ENCODE data around the gene ERICH6B. TPM values are rescaled to one million over a fixed set of nuclear protein-coding genes. Genes with fewer than 3 reads are reported as not detected.

Gene ERICH6B
- polyA plus RNA-seq, 4 donors = 1.6 TPM; not detected in 3

- peaks cover 17 to 30% (median 19%) of the 10 kb centered on the region in 3 donors for H3K36me3 ChIP-seq (ENCODE audit: control insufficient read depth in 3 of 3, insufficient read depth in 2 of 3, low read depth in 1 of 3, low read length in 3 of 3)
Observed at GRCh38 chr13:45529758-45530157, 85.8 kb downstream of the ERICH6B start.

DNA sequence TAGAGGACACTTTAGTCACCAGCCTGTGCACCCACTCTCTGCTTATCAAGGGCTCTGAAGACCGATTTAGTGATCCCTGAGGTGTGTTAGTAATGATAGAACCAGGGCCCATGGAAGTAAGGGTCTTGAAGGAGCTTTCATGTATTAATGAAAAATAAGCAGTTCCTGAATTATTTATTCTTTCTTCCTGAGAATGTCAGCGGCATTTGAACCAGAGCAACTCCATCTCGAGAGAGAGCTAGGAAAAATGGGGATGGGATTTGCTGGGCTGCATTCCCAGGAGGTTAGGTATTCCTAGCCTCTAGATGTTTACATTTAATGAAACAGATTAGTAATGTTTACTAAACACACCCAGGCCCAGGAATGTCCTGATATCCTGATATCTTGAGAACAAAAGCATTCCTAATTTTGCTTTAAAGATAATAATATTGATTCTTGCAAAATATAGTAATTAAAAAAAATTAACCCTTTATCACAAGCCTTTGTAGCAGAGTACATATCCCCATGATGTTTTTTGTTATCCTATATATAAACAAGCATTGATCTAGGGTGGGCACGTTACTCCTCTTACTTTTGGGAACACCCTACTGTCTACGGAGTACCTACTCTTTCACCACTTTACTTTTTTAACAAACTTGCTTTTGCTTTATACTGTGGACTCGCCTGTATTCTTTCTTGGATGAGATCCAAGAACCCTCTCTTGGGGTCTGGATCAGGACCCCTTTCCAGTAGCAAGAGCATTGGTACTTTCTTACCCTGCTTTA is 87.7 kb downstream of the ERICH6B start:
- H3K27ac ChIP-seq (ENCODE audit: low read depth in 1 of 3, low read length in 2 of 3) = no peak overlapping the region
- H3K9me3 ChIP-seq (ENCODE audit: control insufficient read depth in 2 of 2, insufficient read depth in 1 of 2, low read depth in 1 of 2, low read length in 1 of 2) = no peaks in the 10 kb centered on the region
- no peaks in the 10 kb centered on the region for H3K27me3 ChIP-seq (ENCODE audit: control insufficient read depth in 3 of 3, insufficient read depth in 3 of 3, low read length in 3 of 3)
- DNase-seq (no peak), FAIRE-seq (no peak)
- no peak overlapping the region for H3K4me3 ChIP-seq (ENCODE audit: low read depth in 1 of 3, low read length in 3 of 3)
- H3K4me1 ChIP-seq (ENCODE audit: control insufficient read depth in 3 of 3, insufficient read depth in 2 of 3, low read depth in 1 of 3, low read length in 2 of 3) = no peaks in the 10 kb centered on the region
- H3K36me3 ChIP-seq (ENCODE audit: control insufficient read depth in 3 of 3, insufficient read depth in 2 of 3, low read depth in 1 of 3, low read length in 3 of 3) = peaks cover 9 to 16% (median 10%) of the 10 kb centered on the region in 3 donors
- 63 to 78% (median 71%) methylated on average over 6 of the region's 6 CpGs for WGBS, 3 donors

More at GRCh38 chr13:45529758-45530157, 85.8 kb downstream of the ERICH6B start:
- Histone ChIP-seq H3K4me1 (ENCODE audit: control insufficient read depth in 3 of 3, insufficient read depth in 2 of 3, low read depth in 1 of 3, low read length in 2 of 3) (no peaks in the 10 kb centered on the region), H3K27me3 (ENCODE audit: control insufficient read depth in 3 of 3, insufficient read depth in 3 of 3, low read length in 3 of 3) (no peaks in the 10 kb centered on the region), H3K27ac (ENCODE audit: low read depth in 1 of 3, low read length in 2 of 3) (no peak overlapping the region), H3K9me3 (ENCODE audit: control insufficient read depth in 2 of 2, insufficient read depth in 1 of 2, low read depth in 1 of 2, low read length in 1 of 2) (no peaks in the 10 kb centered on the region), H3K4me3 (ENCODE audit: low read depth in 1 of 3, low read length in 3 of 3) (no peak overlapping the region)
- no peak for DNase-seq
- 89 to 93% (median 91%) methylated on average over 3 of the region's 3 CpGs for WGBS, 3 donors
- no peak for FAIRE-seq

- Histone ChIP-seq H3K36me3 (ENCODE audit: control insufficient read depth in 3 of 3, insufficient read depth in 2 of 3, low read depth in 1 of 3, low read length in 3 of 3) (peaks cover 3 to 21% (median 10%) of the 10 kb centered on the region in 3 donors), H3K27ac (ENCODE audit: low read depth in 1 of 3, low read length in 2 of 3) (no peak overlapping the region), H3K27me3 (ENCODE audit: control insufficient read depth in 3 of 3, insufficient read depth in 3 of 3, low read length in 3 of 3) (no peaks in the 10 kb centered on the region), H3K9me3 (ENCODE audit: control insufficient read depth in 2 of 2, insufficient read depth in 1 of 2, low read depth in 1 of 2, low read length in 1 of 2) (no peaks in the 10 kb centered on the region), H3K4me3 (ENCODE audit: low read depth in 1 of 3, low read length in 3 of 3) (no peak overlapping the region), H3K4me1 (ENCODE audit: control insufficient read depth in 3 of 3, insufficient read depth in 2 of 3, low read depth in 1 of 3, low read length in 2 of 3) (no peaks in the 10 kb centered on the region)
- 81 to 89% (median 86%) methylated on average over 2 of the region's 2 CpGs for WGBS, 3 donors
- no peak for FAIRE-seq
- no peak for DNase-seq
Observed at GRCh38 chr13:45522571-45522970, 93.0 kb downstream of the ERICH6B start.

- no peaks in the 10 kb centered on the region for H3K27me3 ChIP-seq (ENCODE audit: control insufficient read depth in 3 of 3, insufficient read depth in 3 of 3, low read length in 3 of 3)
- WGBS, 3 donors = 84 to 100% (median 94%) methylated on average over 4 of the region's 4 CpGs
- no peak overlapping the region for H3K27ac ChIP-seq (ENCODE audit: low read depth in 1 of 3, low read length in 2 of 3)
- H3K4me3 ChIP-seq (ENCODE audit: low read depth in 1 of 3, low read length in 3 of 3) = no peak overlapping the region
- DNase-seq (no peak), FAIRE-seq (no peak)
- peaks cover 3 to 26% (median 10%) of the 10 kb centered on the region in 3 donors for H3K36me3 ChIP-seq (ENCODE audit: control insufficient read depth in 3 of 3, insufficient read depth in 2 of 3, low read depth in 1 of 3, low read length in 3 of 3)
- H3K4me1 ChIP-seq (ENCODE audit: control insufficient read depth in 3 of 3, insufficient read depth in 2 of 3, low read depth in 1 of 3, low read length in 2 of 3) = no peaks in the 10 kb centered on the region
- H3K9me3 ChIP-seq (ENCODE audit: control insufficient read depth in 2 of 2, insufficient read depth in 1 of 2, low read depth in 1 of 2, low read length in 1 of 2) = no peaks in the 10 kb centered on the region
Observed at GRCh38 chr13:45521297-45521696, 94.2 kb downstream of the ERICH6B start.

DNA sequence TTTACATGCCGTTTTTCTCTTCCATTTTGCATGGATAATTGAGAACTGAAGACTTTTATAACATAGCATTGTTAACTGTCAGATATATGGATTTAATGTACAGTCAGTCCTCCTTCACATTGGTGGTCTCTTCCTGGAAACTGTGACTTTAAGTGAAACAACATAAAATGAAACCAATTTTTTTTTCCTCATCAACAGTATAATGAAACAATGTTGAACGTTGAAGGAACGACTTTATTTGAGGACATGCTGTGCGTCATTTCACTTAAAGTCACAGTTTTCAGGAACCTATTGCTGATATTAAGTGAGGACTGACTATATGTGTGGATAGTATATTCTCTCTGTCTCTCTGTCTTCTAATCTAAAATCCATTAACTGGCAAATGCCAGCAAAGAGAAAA is 96.0 kb downstream of the ERICH6B start:
- no peaks in the 10 kb centered on the region for H3K27me3 ChIP-seq (ENCODE audit: control insufficient read depth in 3 of 3, insufficient read depth in 3 of 3, low read length in 3 of 3)
- no peak for FAIRE-seq
- WGBS, 3 donors = 60 to 78% (median 76%) methylated on average over 4 of the region's 4 CpGs
- no peaks in the 10 kb centered on the region for H3K9me3 ChIP-seq (ENCODE audit: control insufficient read depth in 2 of 2, insufficient read depth in 1 of 2, low read depth in 1 of 2, low read length in 1 of 2)
- no peak for DNase-seq
- H3K4me1 ChIP-seq (ENCODE audit: control insufficient read depth in 3 of 3, insufficient read depth in 2 of 3, low read depth in 1 of 3, low read length in 2 of 3) = no peaks in the 10 kb centered on the region
- H3K27ac ChIP-seq (ENCODE audit: low read depth in 1 of 3, low read length in 2 of 3) = no peak overlapping the region
- H3K4me3 ChIP-seq (ENCODE audit: low read depth in 1 of 3, low read length in 3 of 3) = no peak overlapping the region
- peaks cover 0 to 24% (median 17%) of the 10 kb centered on the region in 3 donors for H3K36me3 ChIP-seq (ENCODE audit: control insufficient read depth in 3 of 3, insufficient read depth in 2 of 3, low read depth in 1 of 3, low read length in 3 of 3)

DNA sequence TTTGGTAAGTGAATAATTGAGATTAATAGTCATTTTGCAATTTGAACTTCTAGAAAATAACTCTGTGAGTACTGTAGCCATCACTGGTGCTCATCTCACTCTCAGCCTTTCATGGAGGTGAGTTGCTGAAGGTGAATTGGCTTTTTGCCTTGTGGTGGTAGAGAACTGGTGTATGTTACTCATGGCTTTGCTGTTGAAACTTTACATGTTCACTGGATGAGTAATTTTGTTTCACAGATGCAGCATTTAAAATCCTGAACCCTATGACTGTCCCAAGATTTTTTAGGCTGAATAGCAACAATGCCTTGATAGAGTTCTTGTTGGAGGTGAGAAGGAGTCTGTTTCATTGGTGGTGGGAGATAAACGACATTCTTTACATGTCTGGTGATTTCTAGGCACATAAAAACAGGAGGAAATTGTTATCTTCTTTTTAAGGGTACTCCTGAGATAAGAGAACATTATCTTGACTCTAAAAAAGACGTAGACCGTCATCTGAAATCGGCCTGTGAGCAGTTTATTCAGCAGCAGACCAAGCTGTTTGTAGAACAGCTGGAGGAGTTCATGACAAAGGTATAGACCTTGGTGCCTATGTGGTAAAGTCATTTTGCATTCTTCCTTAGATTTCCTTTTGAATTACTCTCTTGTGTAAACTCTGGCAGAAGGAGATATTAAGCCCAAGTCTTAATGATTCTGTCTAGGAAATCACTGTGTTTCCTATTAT is 96.9 kb downstream of the ERICH6B start:
- WGBS, 3 donors = 65 to 66% (median 66%) methylated on average over 4 of the region's 4 CpGs
- no peak overlapping the region for H3K27ac ChIP-seq (ENCODE audit: low read depth in 1 of 3, low read length in 2 of 3)
- FAIRE-seq = no peak

GRCh38 chr13:45516757-45517156 is 98.8 kb downstream of the ERICH6B start:
- FAIRE-seq (no peak), DNase-seq (no peak)
- Histone ChIP-seq H3K36me3 (ENCODE audit: control insufficient read depth in 3 of 3, insufficient read depth in 2 of 3, low read depth in 1 of 3, low read length in 3 of 3) (peaks cover 3 to 29% (median 23%) of the 10 kb centered on the region in 3 donors), H3K4me3 (ENCODE audit: low read depth in 1 of 3, low read length in 3 of 3) (no peak overlapping the region), H3K27me3 (ENCODE audit: control insufficient read depth in 3 of 3, insufficient read depth in 3 of 3, low read length in 3 of 3) (no peaks in the 10 kb centered on the region), H3K27ac (ENCODE audit: low read depth in 1 of 3, low read length in 2 of 3) (no peak overlapping the region), H3K9me3 (ENCODE audit: control insufficient read depth in 2 of 2, insufficient read depth in 1 of 2, low read depth in 1 of 2, low read length in 1 of 2) (no peaks in the 10 kb centered on the region), H3K4me1 (ENCODE audit: control insufficient read depth in 3 of 3, insufficient read depth in 2 of 3, low read depth in 1 of 3, low read length in 2 of 3) (no peaks in the 10 kb centered on the region)
- 80 to 85% (median 84%) methylated on average over 2 of the region's 2 CpGs for WGBS, 3 donors

More for the DNA sequence above, 96.9 kb downstream of the ERICH6B start:
- peaks cover 0 to 24% (median 17%) of the 10 kb centered on the region in 3 donors for H3K36me3 ChIP-seq (ENCODE audit: control insufficient read depth in 3 of 3, insufficient read depth in 2 of 3, low read depth in 1 of 3, low read length in 3 of 3)
- no peaks in the 10 kb centered on the region for H3K9me3 ChIP-seq (ENCODE audit: control insufficient read depth in 2 of 2, insufficient read depth in 1 of 2, low read depth in 1 of 2, low read length in 1 of 2)
- no peak for DNase-seq
- H3K4me1 ChIP-seq (ENCODE audit: control insufficient read depth in 3 of 3, insufficient read depth in 2 of 3, low read depth in 1 of 3, low read length in 2 of 3) = no peaks in the 10 kb centered on the region
- no peak overlapping the region for H3K4me3 ChIP-seq (ENCODE audit: low read depth in 1 of 3, low read length in 3 of 3)
- no peaks in the 10 kb centered on the region for H3K27me3 ChIP-seq (ENCODE audit: control insufficient read depth in 3 of 3, insufficient read depth in 3 of 3, low read length in 3 of 3)

GRCh38 chr13:45512098-45512496 is 103.4 kb downstream of the ERICH6B start:
- DNase-seq = no peak
- Histone ChIP-seq H3K27me3 (ENCODE audit: control insufficient read depth in 3 of 3, insufficient read depth in 3 of 3, low read length in 3 of 3) (no peaks in the 10 kb centered on the region), H3K4me1 (ENCODE audit: control insufficient read depth in 3 of 3, insufficient read depth in 2 of 3, low read depth in 1 of 3, low read length in 2 of 3) (no peaks in the 10 kb centered on the region), H3K27ac (ENCODE audit: low read depth in 1 of 3, low read length in 2 of 3) (no peak overlapping the region), H3K36me3 (ENCODE audit: control insufficient read depth in 3 of 3, insufficient read depth in 2 of 3, low read depth in 1 of 3, low read length in 3 of 3) (peaks cover 7 to 27% (median 16%) of the 10 kb centered on the region in 3 donors), H3K9me3 (ENCODE audit: control insufficient read depth in 2 of 2, insufficient read depth in 1 of 2, low read depth in 1 of 2, low read length in 1 of 2) (no peaks in the 10 kb centered on the region), H3K4me3 (ENCODE audit: low read depth in 1 of 3, low read length in 3 of 3) (no peak overlapping the region)
- WGBS, 3 donors = 77 to 97% (median 85%) methylated on average over 1 of the region's 1 CpG
- FAIRE-seq = no peak

Measured in small intestine (tissue), 7 donors.